Sigmoid colon (tissue), 7 donors: ENCODE data around the gene METTL5. TPM values are rescaled to one million over a fixed set of nuclear protein-coding genes. Genes with fewer than 3 reads are reported as not detected.

Source experiments
- DNase-seq: peaks from one replicate; pipeline ENCODE4 v3.0.0-alpha.2; 2019
- H3K27ac ChIP-seq, 4 donors: fragments of 200-600 bp; sonication (generic); one replicate each; pipeline ENCODE4 v1.5.1; 2016 to 2019; ENCODE audit warnings: mild to moderate bottlenecking in 1 of 4
- H3K27me3 ChIP-seq, 3 donors: fragments of 200-600 bp; sonication (generic); one replicate each; pipeline ENCODE4 v1.5.1; 2019; ENCODE audit warnings: mild to moderate bottlenecking in 1 of 3
- H3K36me3 ChIP-seq, 4 donors: fragments of 200-600 bp; sonication (generic); one replicate each; pipeline ENCODE4 v1.5.1; 2016 to 2019
- H3K4me1 ChIP-seq, 4 donors: fragments of 200-600 bp; sonication (generic); one replicate each; pipeline ENCODE4 v1.5.1; 2017 to 2019
- H3K4me3 ChIP-seq, 4 donors: fragments of 200-600 bp; sonication (generic); one replicate each; pipeline ENCODE4 v1.5.1; 2017 to 2019; ENCODE audit warnings: mild to moderate bottlenecking in 2 of 4, moderate library complexity in 1 of 4
- H3K9me3 ChIP-seq, 4 donors: fragments of 200-600 bp in 3 of 4; sonication (generic) in 3 of 4; one replicate each; pipeline versions ENCODE4 v1.5.1 to v1.6.1; 2013 to 2019
- CTCF ChIP-seq, 4 experiments: fragments of 450-650 bp in 3 of 4; fragments of 200-600 bp in 1 of 4; IDR thresholded peaks; one replicate each; pipeline ENCODE4 v1.5.1; 2016 to 2019; ENCODE audit warnings: antibody characterized with exemption in 4 of 4, mild to moderate bottlenecking in 3 of 4, moderate library complexity in 2 of 4
- EP300 ChIP-seq, 4 donors: sonication (generic); formaldehyde crosslinking; IDR thresholded peaks; one replicate each; pipeline ENCODE4 v1.6.1; 2017; ENCODE audit warnings: antibody characterized with exemption in 4 of 4
- POLR2A ChIP-seq, 2 donors: fragments of 450-650 bp; IDR thresholded peaks; one replicate each; pipeline ENCODE4 v1.6.1; 2016; ENCODE audit warnings: antibody characterized with exemption in 2 of 2, mild to moderate bottlenecking in 2 of 2, moderate library complexity in 2 of 2
- POLR2AphosphoS5 ChIP-seq, 4 donors: sonication (generic); formaldehyde crosslinking; IDR thresholded peaks; one replicate each; pipeline ENCODE4 v1.6.1; 2017; ENCODE audit warnings: antibody characterized with exemption in 4 of 4
- WGBS, 2 donors: extraction: QIAGEN DNeasy Blood & Tissue Kit; methylation state at CpG; one replicate each; pipeline ENCODE4 v1.1.7; 2013; 5-methylcytosine and 5-hydroxymethylcytosine counted together
- intact Hi-C: fragments of 100-400 bp; cut with DNase I; formaldehyde crosslinking; loops from one replicate; pipeline ENCODE4 v1.15.1; 2023
- polyA plus RNA-seq, 3 donors: library from polyadenylated mRNA; stranded (reverse); fragments of 200-250 nt; gene quantifications; one replicate each; pipeline ENCODE4 v1.2.3, GENCODE V29; 2013
- total RNA-seq, 4 donors: library from RNA; depleted of rRNA; stranded (reverse); fragments of >200 nt; gene quantifications; one replicate each; pipeline ENCODE4 v1.1.0, GENCODE V29; 2016
- donor health status: healthy with polysubstance abuse.
- donor health status: Bipolar disorder and iron deficiency.
- donor health status: healthy.

Gene METTL5
- total and polyA plus RNA-seq, 7 donors = 47.8 to 337 (median 74.9) TPM

- intact Hi-C loops = no loop called here
These were observed 16.0 kb upstream of the METTL5 start for GRCh38 chr2:169840747-169841142.

GRCh38 chr2:169839954-169840746 is 15.4 kb upstream of the METTL5 start:
- Histone ChIP-seq H3K36me3 (peaks cover 0 to 9% (median 0%) of the 10 kb centered on the region in 4 donors), H3K4me1 (peaks cover 0 to 45% (median 28%) of the 10 kb centered on the region in 4 donors), H3K27me3 (no peaks in the 10 kb centered on the region), H3K27ac (peak overlapping the region in 1 of 4 donors; percentile 23), H3K9me3 (no peaks in the 10 kb centered on the region), H3K4me3 (no peak overlapping the region)
- 46 to 85% methylated on average over 10 of the region's 10 CpGs for WGBS, 2 donors
- TF ChIP-seq EP300 (IDR thresholded peaks at IDR 0.05) (no peak), CTCF (IDR thresholded peaks at IDR 0.05) (no peak), POLR2AphosphoS5 (IDR thresholded peaks at IDR 0.05) (no peak), POLR2A (IDR thresholded peaks at IDR 0.05) (no peak)
- intact Hi-C loops = no loop called here
- DNase-seq = no peak

More at GRCh38 chr2:169840747-169841142, 16.0 kb upstream of the METTL5 start:
- WGBS, 2 donors = 60 to 87% methylated on average over 2 of the region's 2 CpGs
- H3K36me3 ChIP-seq = peaks cover 0 to 9% (median 0%) of the 10 kb centered on the region in 4 donors
- peaks cover 0 to 40% (median 28%) of the 10 kb centered on the region in 4 donors for H3K4me1 ChIP-seq
- no peak overlapping the region for H3K4me3 ChIP-seq
- TF ChIP-seq EP300 (IDR thresholded peaks at IDR 0.05) = no peak
- no peak for TF ChIP-seq POLR2AphosphoS5 (IDR thresholded peaks at IDR 0.05)
- TF ChIP-seq CTCF (IDR thresholded peaks at IDR 0.05) = no peak
- no peak for TF ChIP-seq POLR2A (IDR thresholded peaks at IDR 0.05)
- no peaks in the 10 kb centered on the region for H3K27me3 ChIP-seq
- H3K9me3 ChIP-seq = no peaks in the 10 kb centered on the region
- H3K27ac ChIP-seq = peak overlapping the region in 1 of 4 donors; percentile 13
- no peak for DNase-seq

- H3K4me1 ChIP-seq = peaks cover 0 to 57% (median 33%) of the 10 kb centered on the region in 4 donors
- no peak overlapping the region for H3K27ac ChIP-seq
- peaks cover 0 to 9% (median 0%) of the 10 kb centered on the region in 4 donors for H3K36me3 ChIP-seq
- WGBS, 2 donors = 95 to 97% methylated on average over 2 of the region's 2 CpGs
- H3K4me3 ChIP-seq = no peak overlapping the region
- H3K27me3 ChIP-seq = no peaks in the 10 kb centered on the region
- DNase-seq = no peak
- no peaks in the 10 kb centered on the region for H3K9me3 ChIP-seq
- TF ChIP-seq CTCF (IDR thresholded peaks at IDR 0.05) (no peak), POLR2A (IDR thresholded peaks at IDR 0.05) (no peak)
- intact Hi-C loops = no loop called here
These were observed 14.2 kb upstream of the METTL5 start for GRCh38 chr2:169838743-169839489.

GRCh38 chr2:169834401-169834800 is 9.7 kb upstream of the METTL5 start:
- H3K27ac ChIP-seq = no peak overlapping the region
- no peaks in the 10 kb centered on the region for H3K9me3 ChIP-seq
- TF ChIP-seq EP300 (IDR thresholded peaks at IDR 0.05) (no peak), POLR2A (IDR thresholded peaks at IDR 0.05) (no peak), CTCF (IDR thresholded peaks at IDR 0.05) (no peak), POLR2AphosphoS5 (IDR thresholded peaks at IDR 0.05) (no peak)
- no peaks in the 10 kb centered on the region for H3K36me3 ChIP-seq
- 92 to 95% methylated on average over 1 of the region's 1 CpG for WGBS, 2 donors
- H3K27me3 ChIP-seq = no peaks in the 10 kb centered on the region
- H3K4me1 ChIP-seq = peaks cover 0 to 74% (median 38%) of the 10 kb centered on the region in 4 donors
- DNase-seq = no peak
- no peak overlapping the region for H3K4me3 ChIP-seq
- intact Hi-C loops = no loop called here
